H9 (cell line): ENCODE results near the gene SCCPDH. TPM values are rescaled to one million over a fixed set of nuclear protein-coding genes. Genes with fewer than 3 reads are reported as not detected.

Experiments used
- DNase-seq: peaks from one replicate; pipeline ENCODE4 v3.0.0-alpha.2; 2017
- H2AFZ ChIP-seq: one replicate; pipeline ENCODE4 v1.6.1; 2013; ENCODE audit warnings: mild to moderate bottlenecking, low read length, control low read depth, moderate library complexity
- H2AK5ac ChIP-seq: 2 replicates; pipeline ENCODE4 v1.6.1; 2013; ENCODE audit warnings: low read length, control low read depth, mixed read lengths; ENCODE audit not compliant: insufficient read length
- H2BK120ac ChIP-seq: one replicate; pipeline ENCODE4 v1.6.1; 2013; ENCODE audit warnings: low read depth, mild to moderate bottlenecking, low read length, control low read depth, inconsistent platforms; ENCODE audit not compliant: poor library complexity, severe bottlenecking
- H2BK12ac ChIP-seq: 2 replicates; pipeline ENCODE4 v1.6.1; 2013; ENCODE audit warnings: low read length, control low read depth, mixed read lengths, low read depth; ENCODE audit not compliant: insufficient read length
- H2BK15ac ChIP-seq: 2 replicates; pipeline ENCODE4 v1.6.1; 2013; ENCODE audit warnings: low read depth, low read length, control low read depth
- H2BK20ac ChIP-seq: one replicate; pipeline ENCODE4 v1.6.1; 2013; ENCODE audit warnings: low read depth, mild to moderate bottlenecking, low read length, control low read depth, inconsistent platforms; ENCODE audit not compliant: poor library complexity, severe bottlenecking
- H2BK5ac ChIP-seq: 2 replicates; pipeline ENCODE4 v1.6.1; 2013; ENCODE audit warnings: low read length, control low read depth, mixed read lengths; ENCODE audit not compliant: insufficient read length
- H3K14ac ChIP-seq: 2 replicates; pipeline ENCODE4 v1.6.1; 2013; ENCODE audit warnings: low read length, control low read depth; ENCODE audit not compliant: insufficient read depth
- H3K18ac ChIP-seq: 2 replicates; pipeline ENCODE4 v1.6.1; 2013; ENCODE audit warnings: low read depth, mild to moderate bottlenecking, mixed read lengths, low read length, control low read depth; ENCODE audit not compliant: insufficient read length
- H3K23ac ChIP-seq: 2 replicates; pipeline ENCODE4 v1.6.1; 2013; ENCODE audit warnings: low read length, control low read depth, mixed read lengths, low read depth; ENCODE audit not compliant: insufficient read length
- H3K23me2 ChIP-seq: 2 replicates; pipeline ENCODE4 v1.6.1; 2013; ENCODE audit warnings: low read depth, mild to moderate bottlenecking, mixed read lengths, low read length, control low read depth; ENCODE audit not compliant: insufficient read length, poor library complexity, severe bottlenecking
- H3K27ac ChIP-seq: 2 replicates; pipeline ENCODE4 v1.5.1; 2013; ENCODE audit warnings: low read length, control low read depth, mixed read lengths, low read depth; ENCODE audit not compliant: insufficient read length
- H3K27me3 ChIP-seq: 2 replicates; pipeline ENCODE4 v1.6.1; 2013; ENCODE audit warnings: low read length, control low read depth, inconsistent platforms; ENCODE audit not compliant: insufficient read depth
- H3K4ac ChIP-seq: 2 replicates; pipeline ENCODE4 v1.6.1; 2013; ENCODE audit warnings: low read depth, mild to moderate bottlenecking, control low read depth, inconsistent platforms, low read length, moderate library complexity
- H3K4me1 ChIP-seq: 2 replicates; pipeline ENCODE4 v1.6.1; 2013; ENCODE audit warnings: low read length, control low read depth, inconsistent platforms; ENCODE audit not compliant: insufficient read depth
- H3K4me2 ChIP-seq: 2 replicates; pipeline ENCODE4 v1.6.1; 2013; ENCODE audit warnings: low read length, control low read depth, mixed read lengths; ENCODE audit not compliant: insufficient read length, insufficient read depth
- H3K56ac ChIP-seq: 2 replicates; pipeline ENCODE4 v1.6.1; 2013; ENCODE audit warnings: low read depth, mild to moderate bottlenecking, mixed read lengths, low read length, control low read depth; ENCODE audit not compliant: insufficient read length
- H3K79me1 ChIP-seq: 2 replicates; pipeline ENCODE4 v1.6.1; 2013; ENCODE audit warnings: low read depth, mild to moderate bottlenecking, moderate library complexity, low read length, control low read depth, inconsistent platforms; ENCODE audit not compliant: insufficient read depth, poor library complexity, severe bottlenecking
- H3K79me2 ChIP-seq: 2 replicates; pipeline ENCODE4 v1.6.1; 2013; ENCODE audit warnings: low read length, control low read depth, inconsistent platforms; ENCODE audit not compliant: insufficient read depth
- H3K9ac ChIP-seq: 2 replicates; pipeline ENCODE4 v1.6.1; 2013; ENCODE audit warnings: low read length, control low read depth, mixed read lengths; ENCODE audit not compliant: insufficient read length; ENCODE audit errors: extremely low read depth
- H3K9me3 ChIP-seq: one replicate; pipeline ENCODE4 v1.6.1; 2013; ENCODE audit warnings: low read depth, low read length, inconsistent platforms; ENCODE audit not compliant: control insufficient read depth
- H3T11ph ChIP-seq: one replicate; pipeline ENCODE4 v1.6.1; 2013; ENCODE audit warnings: mild to moderate bottlenecking, low read length, control low read depth, inconsistent platforms
- H4K20me1 ChIP-seq: one replicate; pipeline ENCODE4 v1.6.1; 2013; ENCODE audit not compliant: control insufficient read depth, insufficient read length, insufficient read depth
- H4K5ac ChIP-seq: 2 replicates; pipeline ENCODE4 v1.6.1; 2013; ENCODE audit warnings: low read depth, mild to moderate bottlenecking, mixed read lengths, low read length, control low read depth; ENCODE audit not compliant: insufficient read length
- H4K8ac ChIP-seq: replicated peaks from 2 replicates; pipeline ENCODE4 v1.6.1; 2013; ENCODE audit warnings: low read length, control low read depth, mixed read lengths, low read depth; ENCODE audit not compliant: insufficient read length
- H4K91ac ChIP-seq: 2 replicates; pipeline ENCODE4 v1.6.1; 2013; ENCODE audit warnings: low read depth, mild to moderate bottlenecking, moderate library complexity, mixed read lengths, low read length, control low read depth; ENCODE audit not compliant: insufficient read length
- H3K27ac Mint-ChIP-seq, 3 experiments: 2 replicates in 2 of 3; 3 replicates in 1 of 3; pipeline ENCODE4 v1.8.0; 2020 to 2021; ENCODE audit warnings: mixed read lengths in 3 of 3, mild to moderate bottlenecking in 1 of 3, moderate library complexity in 1 of 3
- H3K27me3 Mint-ChIP-seq: 2 replicates; pipeline ENCODE4 v1.8.0; 2021; ENCODE audit warnings: low read depth, mild to moderate bottlenecking, moderate library complexity, mixed read lengths
- H3K36me3 Mint-ChIP-seq, 3 experiments: 2 replicates in 2 of 3; 3 replicates in 1 of 3; pipeline ENCODE4 v1.8.0; 2020 to 2021; ENCODE audit warnings: low read depth in 3 of 3, mixed read lengths in 3 of 3; ENCODE audit not compliant: insufficient read depth in 1 of 3
- H3K4me1 Mint-ChIP-seq, 2 experiments: 2 replicates each; pipeline ENCODE4 v1.8.0; 2020; ENCODE audit warnings: mixed read lengths in 2 of 2
- H3K4me3 Mint-ChIP-seq, 2 experiments: 2 replicates in 1 of 2; 3 replicates in 1 of 2; pipeline ENCODE4 v1.8.0; 2020 to 2021; ENCODE audit warnings: mild to moderate bottlenecking in 2 of 2, mixed read lengths in 2 of 2, moderate library complexity in 1 of 2
- H3K9me3 Mint-ChIP-seq, 2 experiments: 2 replicates in 1 of 2; 3 replicates in 1 of 2; pipeline ENCODE4 v1.8.0; 2020; ENCODE audit warnings: mild to moderate bottlenecking in 2 of 2, mixed read lengths in 2 of 2, moderate library complexity in 1 of 2
- CTCF ChIP-seq: fragments of 200-600 bp; sonication (generic); conservative IDR thresholded peaks from 3 replicates; pipeline ENCODE4 v1.8.0; 2021; ENCODE audit warnings: antibody characterized with exemption, mild to moderate bottlenecking
- whole genome bisulfite sequencing: extraction: QIAGEN DNeasy Blood & Tissue Kit; methylation state at CpG from one replicate; pipeline ENCODE4 v1.1.7; 2013; ENCODE audit warnings: missing lambda C conversion rate, low lambda C conversion rate, mixed read lengths; ENCODE audit not compliant: insufficient read length; ENCODE audit errors: extremely low coverage; 5-methylcytosine and 5-hydroxymethylcytosine counted together
- total RNA-seq: library from RNA; stranded (reverse); gene quantifications from 2 replicates; pipeline ENCODE4 v1.2.1, GENCODE V29; 2021

SCCPDH gene
- total RNA-seq, 1 experiment from 2014 or later, result 20.7 TPM

- Histone ChIP-seq H2BK120ac (no peak overlapping the region), H3K27me3 (no peaks in the 10 kb centered on the region), H3K23ac (no peak overlapping the region), H3K18ac (no peak overlapping the region), H3K4me1 (peaks cover 4% of the 10 kb centered on the region; the same call in 1 of the 2 replicates), H3K23me2 (no peaks in the 10 kb centered on the region), H2BK5ac (no peak overlapping the region), H2AK5ac (no peak overlapping the region), H3K4me2 (no peak overlapping the region), H3K27ac (no peak overlapping the region), H3K9ac (no peak overlapping the region), H3K9me3 (no peaks in the 10 kb centered on the region), H4K8ac (no peak overlapping the region), H4K5ac (no peak overlapping the region), H2AFZ (no peak overlapping the region), H2BK20ac (no peak overlapping the region), H2BK12ac (no peak overlapping the region), H3K56ac (no peak overlapping the region), H3K4ac (no peak overlapping the region), H3K79me1 (no peaks in the 10 kb centered on the region), H3K79me2 (no peaks in the 10 kb centered on the region), H4K91ac (no peak overlapping the region), H3K14ac (no peak overlapping the region), H2BK15ac (no peak overlapping the region), H3T11ph (no peak overlapping the region), H4K20me1 (no peaks in the 10 kb centered on the region)
- Mint-ChIP-seq H3K4me1 (peaks cover 15 to 18% of the 10 kb centered on the region in 2 experiments), H3K36me3 (peaks cover 0 to 5% (median 0%) of the 10 kb centered on the region in 3 experiments; a peak in 3 of 7 replicates), H3K4me3 (no peak overlapping the region), H3K9me3 (peaks cover 4 to 5% of the 10 kb centered on the region in 2 experiments; a peak in 2 of 5 replicates), H3K27me3 (no peaks in the 10 kb centered on the region; the same call in none of the 2 replicates), H3K27ac (no peak overlapping the region)
- DNase-seq, result no peak
- peak; percentile 31; the same call in 1 of the 3 replicates for TF ChIP-seq CTCF
- WGBS, result no CpG with 5 or more reads among the region's 6 CpGs
Measured at GRCh38 chr1:246809473-246809872, 85.3 kb downstream of the SCCPDH start.
